Posterior vena cava (tissue), 2 donors: ENCODE data around the gene CAPZB. TPM values are rescaled to one million over a fixed set of nuclear protein-coding genes. Genes with fewer than 3 reads are reported as not detected.
"Not testable (repeated sequence)": the region's sequence is repeated elsewhere in the genome, so short reads cannot be mapped to it uniquely, and the experiment has no call there.

Experiments used
- DNase-seq: peaks from one replicate; pipeline ENCODE4 v3.0.0-alpha.2; 2020; ENCODE audit warnings: low spot score
- intact Hi-C, 2 donors: fragments of 100-400 bp; cut with DNase I; formaldehyde crosslinking; loops; one replicate each; pipeline versions ENCODE4 v1.14.1 to v1.14.2; 2022 to 2023
- long read RNA-seq, 2 donors: library from polyadenylated mRNA; unstranded; transcript quantifications; one replicate each; pipeline ENCODE4 v2.0.0, GENCODE V29; 2020 to 2021
- total RNA-seq, 2 donors: library from RNA; stranded (reverse); fragmentation: NEBNext Ultra II Directional; extraction: Animal tissue kit (Norgen Biotek cat#: 25700); gene quantifications; one replicate each; pipeline ENCODE4 v1.2.1, GENCODE V29; 2021
- donor health status: DM: yes; HTN: yes; CAD: no.
- donor health status: DM: yes; HTN: yes; CAD: no.

The CAPZB gene
- 100 to 1,000 TPM; 255 to 277 TPM for total RNA-seq
- long read RNA-seq, donor 1, transcript CAPZB-203 (10 exons, 1,686 nt) = minor isoform, 9 of 78 reads
- long read RNA-seq, donor 1, transcript CAPZB-201 (9 exons, 858 nt) = major isoform, 56 of 78 reads
- long read RNA-seq, donor 1, partial matches to known transcripts = 0 of 78 reads
- long read RNA-seq, donor 1, other reads (novel, unspliced or antisense) = 11 of 78 reads
- long read RNA-seq, donor 2, transcript CAPZB-201 (9 exons, 858 nt) = major isoform, 393 of 538 reads
- long read RNA-seq, donor 2, transcript CAPZB-204 (8 exons, 1,568 nt) = minor isoform, 20 of 538 reads
- long read RNA-seq, donor 2, transcript CAPZB-203 (10 exons, 1,686 nt) = minor isoform, 82 of 538 reads
- long read RNA-seq, donor 2, partial matches to known transcripts = 11 of 538 reads
- long read RNA-seq, donor 2, other reads (novel, unspliced or antisense) = 31 of 538 reads

DNA sequence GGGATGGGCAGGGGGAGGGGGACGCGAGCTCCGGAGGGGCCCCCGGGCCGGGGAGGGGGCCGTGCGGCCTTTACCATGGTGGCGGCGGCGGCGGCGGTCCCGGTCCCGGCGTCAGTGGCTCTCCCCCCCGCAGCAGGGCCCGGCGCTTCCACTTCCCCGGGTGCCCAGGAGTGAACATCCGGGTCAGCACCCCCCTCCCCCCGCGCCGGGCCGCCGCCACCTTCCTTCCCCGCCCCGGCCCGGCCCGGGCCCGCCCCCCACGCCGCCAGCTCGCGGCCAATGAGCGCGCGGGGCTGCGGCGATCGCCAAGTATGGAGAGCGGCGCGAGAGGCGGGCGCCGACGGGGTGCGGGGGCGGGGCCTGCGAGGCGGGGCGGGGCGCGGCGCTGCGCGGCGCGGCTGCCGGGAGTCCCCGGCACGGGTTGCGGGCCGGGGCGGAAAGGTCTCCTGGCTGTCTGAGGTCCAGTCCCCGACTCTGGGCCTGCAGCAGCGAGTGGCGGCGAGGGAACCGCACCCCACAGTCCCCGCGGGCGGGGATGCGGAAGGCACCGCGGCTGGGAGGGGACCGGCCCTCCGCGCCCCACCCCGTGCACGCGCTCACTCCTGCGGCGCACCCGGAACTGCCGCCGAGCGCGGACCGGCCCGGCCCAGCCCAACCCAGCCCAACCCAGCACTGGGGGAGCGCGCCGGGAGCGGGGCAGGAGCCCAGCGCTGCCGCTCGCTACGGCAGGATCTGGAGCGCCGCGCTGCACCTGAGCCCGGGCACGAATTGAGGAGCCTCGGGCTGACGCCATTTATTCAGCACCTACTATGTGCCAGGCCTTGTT, at the start of gene CAPZB:
TSS of gene CAPZB (minus strand) at position 178 of the 826 bp plus-strand sequence. CDS start at position 77, 101 bp downstream.
- DNase-seq = peak; percentile 99
- intact Hi-C loops = loop anchor here (5.0 kb wide), 3 partner anchors 88 to 162 kb away; partner anchors contain the start of gene NBL1 (in 1 of the 2)

DNA sequence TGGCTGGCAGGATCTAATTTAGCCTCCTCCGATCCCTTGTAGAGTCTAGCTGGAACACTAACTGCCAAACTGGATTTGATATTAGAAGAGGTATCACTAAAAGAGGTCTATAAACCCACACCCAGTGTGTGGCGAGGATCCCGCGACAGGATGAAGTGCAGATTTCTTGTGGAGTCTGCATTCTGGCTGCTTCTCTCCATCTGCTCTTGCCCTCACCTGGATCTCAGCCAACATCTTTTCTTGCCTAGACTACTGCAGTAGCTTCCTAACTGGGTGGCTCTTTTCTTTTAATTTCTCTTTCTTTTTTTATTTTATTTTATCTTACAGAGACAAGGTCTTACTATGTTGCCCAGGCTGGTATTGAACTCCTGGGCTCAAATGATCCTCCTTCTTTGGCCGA, 48.9 kb upstream of the CAPZB start:
- no peak for DNase-seq
- intact Hi-C loops = no loop called here

DNA sequence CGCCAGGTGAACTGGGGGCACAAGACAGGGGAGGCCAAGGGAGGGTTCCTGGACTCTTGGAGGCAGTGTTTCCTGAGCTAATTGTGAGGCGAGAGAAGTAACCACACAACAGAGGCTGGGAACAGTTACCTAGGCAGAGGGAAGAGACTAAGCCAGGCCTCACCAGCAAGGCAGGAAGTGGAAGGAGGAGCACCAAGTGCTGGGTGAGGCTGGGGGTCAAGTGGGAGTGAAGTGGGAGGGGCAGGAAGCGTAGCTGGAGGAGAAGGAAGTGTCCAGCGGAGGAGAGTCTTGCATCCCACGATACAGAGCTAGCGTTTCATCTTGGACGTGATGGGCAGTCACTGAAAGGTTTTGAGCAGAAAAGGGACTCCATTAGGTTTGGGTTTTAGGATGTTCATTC, 48.3 kb upstream of the CAPZB start:
- DNase-seq = no peak
- intact Hi-C loops = no loop called here

DNA sequence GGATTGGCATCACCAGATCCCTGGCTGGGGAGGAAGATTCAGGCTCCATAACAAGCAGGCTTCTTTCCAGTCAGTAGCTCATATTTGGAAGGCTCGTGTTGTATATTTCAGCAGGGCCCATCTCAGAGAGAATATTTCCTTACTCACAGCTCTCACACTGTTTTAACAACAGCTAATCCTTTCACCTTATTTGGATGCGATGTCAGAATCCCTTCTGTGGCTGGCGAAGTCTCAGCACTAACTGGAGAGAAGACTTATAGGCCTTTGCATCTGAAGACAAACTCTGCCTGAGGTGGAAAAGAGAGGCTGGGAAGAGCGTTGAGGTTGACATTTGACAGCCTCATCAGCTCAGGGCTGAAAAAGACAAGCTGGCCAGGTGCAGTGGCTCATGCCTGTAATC, 47.2 kb upstream of the CAPZB start:
- intact Hi-C loops = no loop called here
- no peak for DNase-seq

DNA sequence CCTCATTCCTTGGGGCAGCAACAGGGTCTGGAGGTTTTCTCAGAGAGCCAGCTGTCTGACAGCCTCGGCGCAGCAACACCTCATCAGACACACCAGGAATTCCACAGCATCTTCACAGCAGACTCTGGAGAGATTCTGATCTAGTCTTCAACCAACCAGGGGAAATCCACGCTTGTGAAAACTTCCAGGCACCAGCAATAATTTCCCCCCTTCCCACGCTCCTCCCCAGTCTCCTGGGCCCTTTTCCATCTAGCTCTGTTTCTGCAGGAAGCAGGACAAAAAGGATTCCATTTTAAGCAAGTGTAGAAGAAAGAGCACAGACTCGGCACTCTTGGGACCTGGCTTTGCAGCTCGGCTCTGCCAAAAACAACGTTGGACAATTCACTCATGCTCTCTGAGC, 44.3 kb upstream of the CAPZB start:
- no peak for DNase-seq
- intact Hi-C loops = no loop called here

DNA sequence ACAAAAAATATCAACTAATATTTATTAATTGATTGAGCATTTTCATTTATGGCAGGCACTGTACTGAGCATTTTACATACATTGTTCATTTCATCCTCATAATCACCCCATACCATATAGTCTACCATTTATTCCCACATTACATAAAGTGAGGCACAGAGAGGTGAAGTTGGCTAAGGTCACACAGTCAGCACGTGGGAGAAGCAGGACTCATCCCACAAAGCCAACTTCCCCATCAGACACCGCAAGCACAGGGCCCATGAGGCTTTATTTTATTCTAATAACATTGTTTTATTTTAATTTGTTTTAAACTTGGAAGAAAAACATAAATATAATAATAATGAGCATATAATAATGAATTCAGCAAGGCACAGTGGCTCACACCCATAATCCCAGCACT, 43.1 kb upstream of the CAPZB start:
- intact Hi-C loops = no loop called here
- no peak for DNase-seq

DNA sequence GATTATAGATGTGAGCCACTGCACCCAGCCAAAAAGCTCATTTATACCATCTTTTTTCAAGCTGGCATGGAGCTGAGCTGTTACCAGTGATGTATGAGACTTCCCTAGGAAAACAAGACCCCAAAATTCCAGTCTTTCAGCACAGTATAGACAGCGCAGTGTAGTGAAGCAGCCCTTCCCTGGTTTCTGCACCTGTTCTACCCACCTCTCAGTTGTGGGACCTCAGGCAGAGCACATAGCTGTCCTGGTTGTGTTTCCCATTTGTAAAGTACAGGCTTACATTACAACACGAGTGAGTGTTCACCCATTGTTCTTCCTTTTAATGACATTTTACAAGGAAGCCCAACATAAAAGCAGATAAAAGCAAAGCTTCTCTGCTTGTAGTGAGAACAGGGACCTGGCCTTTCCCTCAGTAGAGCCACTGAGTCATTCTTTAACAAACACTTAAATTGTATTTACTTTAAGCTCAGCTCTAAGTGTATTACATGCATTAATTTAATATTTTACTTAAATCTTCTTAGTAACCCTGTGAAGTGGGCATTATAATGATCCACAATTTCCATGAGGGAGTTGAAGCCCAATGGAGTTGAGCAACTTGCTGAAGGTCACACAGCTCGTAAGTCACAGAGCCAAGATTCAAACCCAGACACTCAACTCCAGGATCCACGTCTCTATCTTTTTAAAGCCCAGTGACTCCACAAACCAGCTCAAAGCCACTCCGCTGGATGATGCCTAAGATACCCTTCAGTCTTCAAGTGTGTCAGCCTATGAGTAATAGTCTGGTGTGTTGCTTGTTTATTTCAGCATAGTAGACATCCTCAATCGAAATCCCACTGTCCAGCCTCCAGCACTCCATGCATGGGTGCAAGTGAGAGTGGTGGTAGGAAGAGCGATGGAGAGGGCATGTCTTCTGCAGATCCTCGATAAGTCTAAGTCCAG, 40.5 kb upstream of the CAPZB start:
- intact Hi-C loops = no loop called here
- DNase-seq = peak; percentile 7

DNA sequence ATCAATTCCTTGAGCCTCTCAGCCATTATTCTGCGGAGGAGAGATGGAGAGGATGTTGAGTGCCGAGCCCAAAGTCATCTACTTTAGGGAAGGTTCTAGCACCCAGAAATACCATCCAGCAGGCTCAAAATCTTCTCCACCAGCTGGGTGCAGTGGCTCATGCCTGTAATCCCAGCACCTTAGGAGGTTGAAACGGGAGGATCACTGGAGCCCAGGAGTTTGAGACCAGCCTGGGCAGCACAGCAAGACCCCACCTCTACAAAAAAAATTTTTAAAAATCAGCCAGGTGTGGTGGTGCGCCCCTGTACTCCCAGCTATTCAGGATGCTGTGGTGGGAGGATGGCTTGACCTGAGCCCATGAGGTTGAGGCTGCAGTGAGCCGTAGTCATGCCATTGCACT, 39.5 kb upstream of the CAPZB start:
- intact Hi-C loops = no loop called here
- DNase-seq = peak; percentile 32

DNA sequence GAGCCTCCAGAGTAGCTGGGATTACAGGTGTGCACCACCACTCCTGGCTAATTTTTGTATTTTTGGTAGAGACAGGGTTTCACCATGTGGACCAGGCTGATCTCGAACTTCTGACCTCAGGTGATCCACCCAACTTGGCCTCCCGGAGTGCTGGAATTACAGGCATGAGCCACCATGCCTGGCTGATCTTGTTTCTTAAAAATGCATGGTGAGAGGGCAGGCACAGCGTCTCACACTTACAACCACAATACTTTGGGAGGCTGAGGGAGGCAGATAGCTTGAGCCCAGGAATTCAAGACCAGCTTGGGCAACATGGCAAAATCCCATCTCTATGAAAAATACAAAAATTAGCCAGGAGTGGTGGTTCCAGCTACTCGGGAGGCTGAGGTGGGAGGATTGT, 37.2 kb upstream of the CAPZB start:
- intact Hi-C loops = not testable (repeated sequence)
- DNase-seq = peak; percentile 42

DNA sequence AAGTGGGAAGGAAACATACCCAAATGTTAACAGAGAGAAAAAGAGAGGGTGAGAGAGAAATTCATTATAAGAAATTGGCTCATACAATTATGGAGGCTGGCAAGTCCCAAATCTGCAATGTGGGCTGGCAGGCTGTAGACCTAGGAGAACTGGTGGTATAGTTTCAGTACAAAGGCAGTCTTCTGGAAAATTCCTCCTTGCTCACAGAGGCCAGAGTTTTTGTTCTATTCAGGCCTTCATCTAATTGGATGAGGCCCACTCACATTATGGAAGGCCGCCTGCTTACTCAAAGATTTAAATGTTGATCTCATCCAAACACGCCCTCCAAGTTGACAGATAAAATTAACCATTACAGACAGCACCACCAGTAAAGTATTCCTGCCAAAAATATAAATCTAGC, 36.1 kb upstream of the CAPZB start:
- intact Hi-C loops = no loop called here
- DNase-seq = peak; percentile 12

DNA sequence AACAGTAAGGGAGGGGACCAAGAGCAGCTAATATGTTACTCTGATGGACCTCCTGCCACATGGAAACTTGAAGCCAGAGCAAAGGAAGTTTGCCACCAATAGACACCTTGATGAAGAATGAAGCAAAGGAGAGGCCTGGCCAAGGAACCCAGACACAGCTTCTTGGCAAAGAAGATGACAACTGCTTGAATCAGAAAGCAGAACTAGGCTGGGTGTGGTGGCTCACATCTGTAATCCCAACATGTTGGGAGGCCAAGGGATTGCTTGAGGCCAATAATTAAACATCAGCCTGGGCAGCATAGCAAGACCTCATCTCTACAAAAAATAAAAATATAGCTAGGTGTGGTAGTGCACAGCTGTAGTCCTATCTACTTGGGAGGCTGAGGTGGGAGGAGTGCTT, 31.7 kb upstream of the CAPZB start:
- DNase-seq = peak; percentile 9
- intact Hi-C loops = no loop called here

DNA sequence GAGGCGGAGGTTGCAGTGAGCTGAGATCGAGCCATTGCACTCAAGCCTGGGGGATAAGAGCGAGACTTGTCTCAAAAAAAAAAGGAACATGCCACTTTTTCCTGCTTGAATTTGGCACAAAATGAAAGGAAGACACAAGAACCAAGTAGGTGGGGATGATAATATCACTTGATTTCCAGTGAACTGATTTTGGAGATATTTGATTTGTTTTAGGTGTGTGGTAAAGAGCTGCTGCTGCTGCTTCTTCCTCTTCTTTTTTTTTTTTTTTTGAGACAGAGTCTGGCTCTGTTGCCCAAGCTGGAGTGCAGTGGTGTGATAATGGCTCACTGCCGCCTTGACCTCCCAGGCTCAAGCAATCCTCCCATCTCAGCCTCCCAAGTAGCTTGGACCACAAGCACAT, 29.9 kb upstream of the CAPZB start:
- DNase-seq = no peak
- intact Hi-C loops = no loop called here

DNA sequence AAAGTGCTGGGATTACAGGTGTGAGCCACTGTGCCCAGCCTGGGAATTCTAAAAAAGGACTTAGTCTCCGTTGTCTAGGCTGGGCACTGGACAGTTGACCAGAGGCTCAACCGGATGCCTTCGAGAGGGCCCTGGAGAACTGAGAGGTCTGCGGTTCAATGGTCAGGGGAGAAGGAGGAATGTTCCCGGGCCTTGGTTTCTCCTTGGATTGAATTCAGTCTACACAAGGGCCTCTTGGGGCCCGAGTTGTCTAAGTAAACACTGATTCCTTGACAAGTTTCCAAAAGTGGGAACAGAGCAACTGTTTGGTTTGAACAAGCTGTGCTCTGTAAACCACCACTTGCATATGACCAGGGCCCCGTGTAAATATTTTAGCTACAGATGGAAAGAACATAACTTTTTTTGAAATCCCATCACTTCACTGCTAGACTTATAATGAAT, 29.1 kb upstream of the CAPZB start:
- intact Hi-C loops = no loop called here
- peak; percentile 76 for DNase-seq

DNA sequence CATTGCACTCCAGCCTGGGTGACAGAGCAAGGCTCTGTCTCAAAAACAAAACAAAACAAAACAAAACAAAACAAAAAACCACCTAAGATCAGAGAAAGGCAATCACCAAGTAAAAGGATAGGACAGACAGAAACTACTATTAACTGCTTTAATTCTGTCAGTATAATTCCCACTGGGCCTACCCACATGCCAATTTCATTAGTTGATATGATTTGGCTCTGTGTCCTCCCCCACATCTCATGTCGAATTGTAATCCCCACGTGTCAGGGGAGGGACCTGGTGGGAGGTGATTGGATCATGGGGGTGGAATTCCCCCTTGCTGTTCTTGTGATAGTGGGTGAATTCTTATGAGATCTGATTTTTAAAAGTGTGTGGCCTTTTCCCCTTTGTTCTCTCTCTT, 27.2 kb upstream of the CAPZB start:
- DNase-seq = peak; percentile 8
- intact Hi-C loops = no loop called here

DNA sequence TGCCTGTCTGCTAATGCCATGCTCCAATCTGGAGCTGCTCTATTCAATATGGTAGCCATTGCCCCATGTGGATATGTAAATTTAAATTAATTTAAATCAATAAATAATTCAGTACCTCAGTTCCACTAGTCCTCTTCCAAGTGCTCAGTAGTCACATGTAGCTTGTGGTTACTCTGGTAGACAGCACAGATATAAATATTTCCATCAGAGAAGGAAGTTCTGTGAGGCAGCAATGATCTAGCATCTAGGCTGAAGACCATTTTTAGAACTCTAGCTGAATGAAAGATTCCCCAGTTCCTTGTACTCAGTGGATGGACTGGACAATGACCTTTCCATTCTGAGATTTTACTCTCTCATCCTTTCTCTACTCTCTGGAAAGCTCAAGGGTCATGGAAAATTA, 25.8 kb upstream of the CAPZB start:
- DNase-seq = no peak

DNA sequence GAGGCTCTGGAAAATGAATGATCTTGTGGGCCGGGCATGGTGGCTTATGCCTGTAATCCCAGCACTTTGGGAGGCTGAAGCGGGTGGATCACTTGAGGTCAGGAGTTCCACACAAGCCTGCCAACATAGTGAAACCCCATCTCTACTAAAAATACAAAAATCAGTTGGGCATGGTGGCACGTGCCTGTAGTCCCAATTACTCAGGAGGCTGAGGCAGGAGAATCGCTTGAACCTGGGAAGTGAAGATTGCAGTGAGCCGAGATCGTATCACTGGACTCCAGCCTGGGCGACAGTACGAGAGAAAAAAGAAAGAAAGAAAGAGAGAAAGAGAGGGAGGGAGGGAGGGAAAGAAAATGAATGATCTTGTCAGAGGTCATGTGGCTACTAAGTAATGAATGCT, 24.3 kb upstream of the CAPZB start:
- peak; percentile 3 for DNase-seq
- intact Hi-C loops = not testable (repeated sequence)

More for the DNA sequence above, 25.8 kb upstream of the CAPZB start:
- intact Hi-C loops = no loop called here

DNA sequence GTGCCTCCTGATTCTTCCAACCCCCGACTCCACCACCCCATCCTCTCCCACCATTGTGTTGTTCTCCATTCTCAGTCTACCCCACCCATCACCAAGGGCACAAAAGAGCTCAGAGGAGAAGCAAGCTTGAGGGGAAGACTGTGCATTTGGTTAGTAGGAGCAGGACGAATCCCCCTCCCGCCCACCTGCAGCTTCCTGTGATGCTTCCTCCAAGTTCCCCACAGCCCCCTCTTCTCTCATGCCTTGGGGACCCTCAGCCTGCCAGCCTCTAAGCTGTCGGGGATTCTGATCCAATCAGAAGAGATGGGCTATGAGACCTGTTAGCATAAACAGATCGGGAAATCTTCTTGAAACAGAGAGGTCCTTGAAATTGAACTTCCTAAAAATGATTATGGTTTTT, 22.2 kb upstream of the CAPZB start:
- DNase-seq = peak; percentile 19
- intact Hi-C loops = no loop called here

DNA sequence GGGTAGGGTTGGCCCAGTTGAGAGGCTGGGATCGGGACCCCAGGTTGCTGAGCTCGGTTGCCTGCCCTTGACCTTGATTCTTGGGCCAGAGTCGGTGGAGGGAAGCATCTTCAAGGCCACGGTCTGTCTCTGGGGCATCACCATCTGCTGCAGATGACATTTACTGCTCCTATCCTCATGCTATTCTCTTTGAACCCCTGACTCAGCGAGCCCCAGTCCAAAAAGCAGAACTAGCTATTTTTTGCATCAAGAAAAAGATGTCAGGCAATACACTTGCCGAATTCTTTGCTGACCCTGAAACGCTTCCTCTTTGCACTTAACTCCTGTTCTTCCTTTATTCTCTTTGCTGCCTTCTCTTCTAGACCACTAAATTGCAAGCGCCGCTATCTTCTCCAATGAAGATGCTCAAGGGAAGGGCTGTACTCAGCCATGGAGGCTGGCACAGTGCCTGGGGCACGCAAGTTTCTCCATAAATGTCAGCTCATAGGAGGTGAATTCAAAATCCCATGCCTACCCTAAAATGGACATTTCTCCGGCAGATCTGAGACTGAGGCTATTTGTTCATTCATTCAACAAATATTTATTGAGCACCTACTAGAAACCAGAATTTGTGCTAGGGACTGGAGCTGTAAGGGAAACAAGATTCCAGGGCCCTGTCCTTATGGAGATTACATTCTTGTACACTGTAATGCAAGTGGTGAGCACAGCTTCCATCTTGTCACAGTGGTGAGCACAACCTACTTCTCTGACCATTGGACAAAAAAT, 20.5 kb upstream of the CAPZB start:
- DNase-seq = peak; percentile 85
- intact Hi-C loops = no loop called here
